Thymus (tissue), 11 donors: ENCODE data around the gene COL4A2. TPM values are rescaled to one million over a fixed set of nuclear protein-coding genes. Genes with fewer than 3 reads are reported as not detected.

Source experiments
- DNase-seq, 9 donors: peaks; one replicate each; pipeline ENCODE4 v3.0.0-alpha.2; 2013; ENCODE audit warnings: low spot score in 9 of 9, low read depth in 6 of 9, missing footprints in 1 of 9
- H3K27ac ChIP-seq, 2 donors: one replicate each; pipeline ENCODE4 v1.5.1; 2013; ENCODE audit warnings: control low read depth in 1 of 2, low read depth in 1 of 2, low read length in 1 of 2, mild to moderate bottlenecking in 1 of 2, moderate library complexity in 1 of 2
- H3K27me3 ChIP-seq, 2 donors: one replicate each; pipeline ENCODE4 v1.5.1; 2013; ENCODE audit warnings: low read length in 1 of 2; ENCODE audit not compliant: control insufficient read depth in 2 of 2, insufficient read depth in 1 of 2
- H3K36me3 ChIP-seq, 2 donors: one replicate each; pipeline ENCODE4 v1.5.1; 2013; ENCODE audit warnings: low read length in 1 of 2, mild to moderate bottlenecking in 1 of 2, moderate library complexity in 1 of 2; ENCODE audit not compliant: control insufficient read depth in 2 of 2, insufficient read depth in 2 of 2
- H3K4me1 ChIP-seq, 2 donors: one replicate each; pipeline ENCODE4 v1.5.1; 2013; ENCODE audit warnings: low read length in 2 of 2; ENCODE audit not compliant: control insufficient read depth in 2 of 2, insufficient read depth in 2 of 2
- H3K4me3 ChIP-seq, 2 donors: one replicate each; pipeline ENCODE4 v1.5.1; 2013; ENCODE audit warnings: low read length in 2 of 2, control low read depth in 1 of 2, mild to moderate bottlenecking in 1 of 2
- H3K9me3 ChIP-seq, 2 donors: one replicate each; pipeline ENCODE4 v1.5.1; 2013; ENCODE audit warnings: low read length in 1 of 2, mild to moderate bottlenecking in 1 of 2; ENCODE audit not compliant: control insufficient read depth in 2 of 2, insufficient read depth in 1 of 2
- WGBS: extraction: QIAGEN DNeasy Blood & Tissue Kit; methylation state at CpG from one replicate; pipeline ENCODE4 v1.1.7; 2013; 5-methylcytosine and 5-hydroxymethylcytosine counted together
- polyA plus RNA-seq: library from polyadenylated mRNA; stranded (reverse); fragments of 200-250 nt; gene quantifications from one replicate; pipeline ENCODE4 v1.2.3, GENCODE V29; 2013
- total RNA-seq: library from RNA; stranded (reverse); fragments of 120-200 nt; gene quantifications from one replicate; pipeline ENCODE4 v1.2.4, GENCODE V29; 2013
- donor health status: healthy.

COL4A2 gene
- total and polyA plus RNA-seq, 2 donors: 47.2 to 63.1 TPM

- 87% methylated on average over 22 of the region's 22 CpGs for WGBS
- Histone ChIP-seq H3K36me3 (no peaks in the 10 kb centered on the region), H3K4me3 (no peak overlapping the region), H3K4me1 (no peaks in the 10 kb centered on the region), H3K9me3 (no peaks in the 10 kb centered on the region), H3K27ac (no peak overlapping the region), H3K27me3 (peaks cover 0 to 2% of the 10 kb centered on the region in 2 donors)
- no peak for DNase-seq
These were observed 151.7 kb downstream of the COL4A2 start for GRCh38 chr13:110458594-110459365.

- H3K36me3 ChIP-seq: no peaks in the 10 kb centered on the region
- no peaks in the 10 kb centered on the region for H3K4me1 ChIP-seq
- no peak overlapping the region for H3K4me3 ChIP-seq
- peaks cover 0 to 2% of the 10 kb centered on the region in 2 donors for H3K27me3 ChIP-seq
- no peaks in the 10 kb centered on the region for H3K9me3 ChIP-seq
- no peak for DNase-seq
- no peak overlapping the region for H3K27ac ChIP-seq
- WGBS: 93% methylated on average over 15 of the region's 15 CpGs
These were observed 155.0 kb downstream of the COL4A2 start for GRCh38 chr13:110462091-110462490.

- no peak for DNase-seq
- Histone ChIP-seq H3K36me3 (no peaks in the 10 kb centered on the region), H3K4me1 (no peaks in the 10 kb centered on the region), H3K27me3 (peaks cover 0 to under 1% of the 10 kb centered on the region in 2 donors), H3K4me3 (no peak overlapping the region), H3K9me3 (no peaks in the 10 kb centered on the region), H3K27ac (no peak overlapping the region)
- 83% methylated on average over 8 of the region's 8 CpGs for WGBS
These were observed 156.1 kb downstream of the COL4A2 start for GRCh38 chr13:110463156-110463555.

- Histone ChIP-seq H3K27me3 (no peaks in the 10 kb centered on the region), H3K4me3 (no peak overlapping the region), H3K27ac (no peak overlapping the region), H3K9me3 (no peaks in the 10 kb centered on the region), H3K4me1 (no peaks in the 10 kb centered on the region), H3K36me3 (no peaks in the 10 kb centered on the region)
- WGBS: 77% methylated on average over 6 of the region's 6 CpGs
- no peak for DNase-seq
These were observed 156.9 kb downstream of the COL4A2 start for GRCh38 chr13:110463871-110464510.

GRCh38 chr13:110464556-110465333 lies 157.7 kb downstream of the COL4A2 start:
- no peak overlapping the region for H3K4me3 ChIP-seq
- H3K4me1 ChIP-seq: no peaks in the 10 kb centered on the region
- no peaks in the 10 kb centered on the region for H3K36me3 ChIP-seq
- no peaks in the 10 kb centered on the region for H3K9me3 ChIP-seq
- H3K27me3 ChIP-seq: no peaks in the 10 kb centered on the region
- DNase-seq: no peak
- 93% methylated on average over 22 of the region's 22 CpGs for WGBS
- no peak overlapping the region for H3K27ac ChIP-seq

- no peaks in the 10 kb centered on the region for H3K9me3 ChIP-seq
- H3K27ac ChIP-seq: no peak overlapping the region
- H3K4me3 ChIP-seq: no peak overlapping the region
- H3K27me3 ChIP-seq: no peaks in the 10 kb centered on the region
- 85% methylated on average over 9 of the region's 9 CpGs for WGBS
- no peak for DNase-seq
- H3K4me1 ChIP-seq: no peaks in the 10 kb centered on the region
- H3K36me3 ChIP-seq: no peaks in the 10 kb centered on the region
These were observed 158.6 kb downstream of the COL4A2 start for GRCh38 chr13:110465696-110466095.

- 93% methylated on average over 6 of the region's 6 CpGs for WGBS
- no peaks in the 10 kb centered on the region for H3K36me3 ChIP-seq
These were observed 159.3 kb downstream of the COL4A2 start for GRCh38 chr13:110466266-110466915.

GRCh38 chr13:110467516-110468110 lies 160.5 kb downstream of the COL4A2 start:
- Histone ChIP-seq H3K4me1 (peaks cover 0 to 2% of the 10 kb centered on the region in 2 donors), H3K36me3 (no peaks in the 10 kb centered on the region), H3K9me3 (no peaks in the 10 kb centered on the region), H3K27ac (no peak overlapping the region), H3K4me3 (no peak overlapping the region), H3K27me3 (no peaks in the 10 kb centered on the region)
- no peak for DNase-seq
- 97% methylated on average over 13 of the region's 13 CpGs for WGBS

More at GRCh38 chr13:110466266-110466915, 159.3 kb downstream of the COL4A2 start:
- DNase-seq: no peak
- Histone ChIP-seq H3K27ac (no peak overlapping the region), H3K4me3 (no peak overlapping the region), H3K9me3 (no peaks in the 10 kb centered on the region), H3K27me3 (no peaks in the 10 kb centered on the region), H3K4me1 (no peaks in the 10 kb centered on the region)
